Measurements from ENCODE around the gene MFAP4. TPM values are rescaled to one million over a fixed set of nuclear protein-coding genes. Genes with fewer than 3 reads are reported as not detected.

Gene MFAP4
- total RNA-seq, 2 donors from 2014 or later, result 0.44 to 0.82 TPM

GRCh38 chr17:19415311-19415710 is 28.3 kb upstream of the MFAP4 start:
- peaks cover 17% of the 10 kb centered on the region for H3K4me1 Mint-ChIP-seq (ENCODE audit: low read depth)
- DNase-seq, result no peak
- no peaks in the 10 kb centered on the region for H3K9me3 Mint-ChIP-seq
- no peak overlapping the region for H3K4me3 Mint-ChIP-seq
- no peaks in the 10 kb centered on the region for H3K27me3 Mint-ChIP-seq (ENCODE audit: low read depth)
- no peak overlapping the region for H3K27ac Mint-ChIP-seq
- ATAC-seq (replicated peaks in 1 of 2), result no peak
- H3K36me3 Mint-ChIP-seq (ENCODE audit: insufficient read depth in 2 of 2), result no peaks in the 10 kb centered on the region

- DNase-seq, result no peak
- Mint-ChIP-seq H3K27me3 (ENCODE audit: low read depth) (no peaks in the 10 kb centered on the region), H3K4me3 (no peak overlapping the region), H3K36me3 (ENCODE audit: insufficient read depth in 2 of 2) (no peaks in the 10 kb centered on the region), H3K4me1 (ENCODE audit: low read depth) (peaks cover 17% of the 10 kb centered on the region), H3K27ac (no peak overlapping the region), H3K9me3 (no peaks in the 10 kb centered on the region)
- ATAC-seq (replicated peaks in 1 of 2), result no peak
These were observed 27.6 kb upstream of the MFAP4 start for GRCh38 chr17:19414396-19415280.

GRCh38 chr17:19413761-19414160 is 26.8 kb upstream of the MFAP4 start:
- Mint-ChIP-seq H3K4me1 (ENCODE audit: low read depth) (peaks cover 11% of the 10 kb centered on the region), H3K27me3 (ENCODE audit: low read depth) (no peaks in the 10 kb centered on the region), H3K4me3 (no peak overlapping the region), H3K27ac (no peak overlapping the region), H3K9me3 (no peaks in the 10 kb centered on the region), H3K36me3 (ENCODE audit: insufficient read depth in 2 of 2) (no peaks in the 10 kb centered on the region)
- DNase-seq (no peak), ATAC-seq (replicated peaks in 1 of 2) (no peak)

GRCh38 chr17:19412984-19413383 is 26.0 kb upstream of the MFAP4 start:
- no peaks in the 10 kb centered on the region for H3K9me3 Mint-ChIP-seq
- no peak for ATAC-seq (replicated peaks in 1 of 2)

GRCh38 chr17:19412510-19412909 is 25.5 kb upstream of the MFAP4 start:
- DNase-seq (no peak), ATAC-seq (replicated peaks in 1 of 2) (no peak)
- Mint-ChIP-seq H3K36me3 (ENCODE audit: insufficient read depth in 2 of 2) (no peaks in the 10 kb centered on the region), H3K27ac (no peak overlapping the region), H3K27me3 (ENCODE audit: low read depth) (no peaks in the 10 kb centered on the region), H3K9me3 (no peaks in the 10 kb centered on the region), H3K4me1 (ENCODE audit: low read depth) (no peaks in the 10 kb centered on the region), H3K4me3 (no peak overlapping the region)

More at GRCh38 chr17:19412984-19413383, 26.0 kb upstream of the MFAP4 start:
- H3K36me3 Mint-ChIP-seq (ENCODE audit: insufficient read depth in 2 of 2), result no peaks in the 10 kb centered on the region
- no peak overlapping the region for H3K4me3 Mint-ChIP-seq
- DNase-seq, result no peak
- H3K27me3 Mint-ChIP-seq (ENCODE audit: low read depth), result no peaks in the 10 kb centered on the region
- H3K4me1 Mint-ChIP-seq (ENCODE audit: low read depth), result peaks cover 3% of the 10 kb centered on the region
- no peak overlapping the region for H3K27ac Mint-ChIP-seq

- Mint-ChIP-seq H3K27ac (no peak overlapping the region), H3K4me1 (ENCODE audit: low read depth) (no peaks in the 10 kb centered on the region), H3K4me3 (no peak overlapping the region), H3K9me3 (no peaks in the 10 kb centered on the region), H3K36me3 (ENCODE audit: insufficient read depth in 2 of 2) (no peaks in the 10 kb centered on the region), H3K27me3 (ENCODE audit: low read depth) (no peaks in the 10 kb centered on the region)
- DNase-seq (no peak), ATAC-seq (replicated peaks in 1 of 2) (no peak)
These were observed 24.6 kb upstream of the MFAP4 start for GRCh38 chr17:19411631-19412030.

- Mint-ChIP-seq H3K4me1 (ENCODE audit: low read depth) (no peaks in the 10 kb centered on the region), H3K36me3 (ENCODE audit: insufficient read depth in 2 of 2) (no peaks in the 10 kb centered on the region), H3K27me3 (ENCODE audit: low read depth) (no peaks in the 10 kb centered on the region), H3K27ac (no peak within 1 kb of the TSS), H3K4me3 (no peak within 1 kb of the TSS), H3K9me3 (no peaks in the 10 kb centered on the region)
- DNase-seq, result no peak
- no peak for ATAC-seq (replicated peaks in 1 of 2)
These were observed 24.1 kb upstream of the MFAP4 start, which contains the start of gene RNF112 for GRCh38 chr17:19410875-19411620. TSS of gene RNF112 (plus strand) at chr17:19411232. CDS start at chr17:19411409, 177 bp downstream.

- ATAC-seq (replicated peaks in 1 of 2) (no peak), DNase-seq (no peak)
- H3K36me3 Mint-ChIP-seq (ENCODE audit: insufficient read depth in 2 of 2), result no peaks in the 10 kb centered on the region
- no peaks in the 10 kb centered on the region for H3K4me1 Mint-ChIP-seq (ENCODE audit: low read depth)
- no peaks in the 10 kb centered on the region for H3K9me3 Mint-ChIP-seq
- H3K4me3 Mint-ChIP-seq, result no peak overlapping the region
- no peak overlapping the region for H3K27ac Mint-ChIP-seq
- H3K27me3 Mint-ChIP-seq (ENCODE audit: low read depth), result no peaks in the 10 kb centered on the region
These were observed 23.1 kb upstream of the MFAP4 start for GRCh38 chr17:19410091-19410490.

- DNase-seq (no peak), ATAC-seq (replicated peaks in 1 of 2) (peak in 1 of 2 donors; percentile 3)
- Mint-ChIP-seq H3K36me3 (ENCODE audit: insufficient read depth in 2 of 2) (no peaks in the 10 kb centered on the region), H3K4me1 (ENCODE audit: low read depth) (no peaks in the 10 kb centered on the region), H3K9me3 (no peaks in the 10 kb centered on the region), H3K27ac (no peak overlapping the region), H3K27me3 (ENCODE audit: low read depth) (no peaks in the 10 kb centered on the region), H3K4me3 (no peak overlapping the region)
These were observed 22.5 kb upstream of the MFAP4 start for GRCh38 chr17:19409509-19409908.

GRCh38 chr17:19409066-19409465 is 22.1 kb upstream of the MFAP4 start:
- Mint-ChIP-seq H3K27ac (no peak overlapping the region), H3K27me3 (ENCODE audit: low read depth) (no peaks in the 10 kb centered on the region), H3K36me3 (ENCODE audit: insufficient read depth in 2 of 2) (no peaks in the 10 kb centered on the region), H3K4me3 (no peak overlapping the region), H3K9me3 (no peaks in the 10 kb centered on the region), H3K4me1 (ENCODE audit: low read depth) (no peaks in the 10 kb centered on the region)
- DNase-seq (no peak), ATAC-seq (replicated peaks in 1 of 2) (no peak)

GRCh38 chr17:19408346-19408710 is 21.3 kb upstream of the MFAP4 start:
- peaks cover 0 to 2% of the 10 kb centered on the region in 2 donors for H3K9me3 Mint-ChIP-seq
- no peaks in the 10 kb centered on the region for H3K36me3 Mint-ChIP-seq (ENCODE audit: insufficient read depth in 2 of 2)
- ATAC-seq (replicated peaks in 1 of 2) (no peak), DNase-seq (no peak)
- no peaks in the 10 kb centered on the region for H3K27me3 Mint-ChIP-seq (ENCODE audit: low read depth)
- no peak overlapping the region for H3K4me3 Mint-ChIP-seq
- no peak overlapping the region for H3K27ac Mint-ChIP-seq
- H3K4me1 Mint-ChIP-seq (ENCODE audit: low read depth), result no peaks in the 10 kb centered on the region

GRCh38 chr17:19407601-19408345 is 20.8 kb upstream of the MFAP4 start:
- DNase-seq (no peak), ATAC-seq (replicated peaks in 1 of 2) (no peak)
- Mint-ChIP-seq H3K9me3 (peaks cover 0 to 2% of the 10 kb centered on the region in 2 donors), H3K4me1 (ENCODE audit: low read depth) (no peaks in the 10 kb centered on the region), H3K27me3 (ENCODE audit: low read depth) (no peaks in the 10 kb centered on the region), H3K36me3 (ENCODE audit: insufficient read depth in 2 of 2) (no peaks in the 10 kb centered on the region), H3K27ac (no peak overlapping the region), H3K4me3 (no peak overlapping the region)

GRCh38 chr17:19405114-19405513 is 18.1 kb upstream of the MFAP4 start:
- DNase-seq (no peak), ATAC-seq (replicated peaks in 1 of 2) (no peak)
- H3K4me1 Mint-ChIP-seq (ENCODE audit: low read depth), result no peaks in the 10 kb centered on the region
- H3K36me3 Mint-ChIP-seq (ENCODE audit: insufficient read depth in 2 of 2), result no peaks in the 10 kb centered on the region
- no peaks in the 10 kb centered on the region for H3K27me3 Mint-ChIP-seq (ENCODE audit: low read depth)
- peaks cover 0 to 2% of the 10 kb centered on the region in 2 donors for H3K9me3 Mint-ChIP-seq
- H3K27ac Mint-ChIP-seq, result no peak overlapping the region
- no peak overlapping the region for H3K4me3 Mint-ChIP-seq
